ENCODE data around the gene RNASE13. TPM values are rescaled to one million over a fixed set of nuclear protein-coding genes. Genes with fewer than 3 reads are reported as not detected.

RNASE13 gene, protein sequence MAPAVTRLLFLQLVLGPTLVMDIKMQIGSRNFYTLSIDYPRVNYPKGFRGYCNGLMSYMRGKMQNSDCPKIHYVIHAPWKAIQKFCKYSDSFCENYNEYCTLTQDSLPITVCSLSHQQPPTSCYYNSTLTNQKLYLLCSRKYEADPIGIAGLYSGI
- total RNA-seq (2021) (not detected in 2 replicates), Bru-seq, nascent RNA (not detected), BruChase-seq, experiment 1, labeled RNA remaining after a 2-hour chase (percentile 20 among the genes with signal in this experiment), BruChase-seq, experiment 2, labeled RNA remaining after a 6-hour chase (not detected)
- long read RNA-seq = 0 reads

DNA sequence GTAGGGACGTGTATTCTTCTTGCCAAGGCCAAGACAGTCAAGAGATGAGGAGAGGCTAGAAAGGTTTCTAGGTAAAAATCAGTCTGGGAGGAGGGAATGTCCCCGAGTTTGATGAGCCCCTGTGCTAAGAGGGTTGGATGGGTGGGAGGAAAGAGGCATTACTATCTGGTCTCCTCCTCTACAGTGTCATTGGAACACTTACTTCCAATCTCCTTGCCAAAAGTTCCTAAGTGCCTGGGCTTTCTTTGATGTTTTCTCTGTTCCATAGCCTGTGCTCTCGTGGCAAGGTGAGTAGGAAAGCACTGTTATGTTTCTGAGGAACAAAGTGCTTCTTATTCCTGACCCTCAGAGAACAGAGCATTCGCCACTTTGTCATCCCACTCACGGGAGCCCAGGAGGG is at the start of gene RNASE13:
Gene RNASE13, minus strand, starts transcription at position 101 of the 400 bp plus-strand sequence. CDS start 519 bp downstream, outside the sequence.
- Histone ChIP-seq H3K36me3 (ENCODE audit: insufficient read depth, low read length, poor library complexity, severe bottlenecking) (no peaks in the 10 kb centered on the region), H3K27ac (ENCODE audit: low read depth, low read length, poor library complexity, severe bottlenecking) (no peak within 1 kb of the TSS), H3K9me3 (ENCODE audit: low read depth, low read length, poor library complexity, severe bottlenecking) (no peaks in the 10 kb centered on the region), H3K4me3 (ENCODE audit: low read depth, low read length, poor library complexity, severe bottlenecking) (no peak within 1 kb of the TSS), H3K4me1 (ENCODE audit: insufficient read depth, low read length, poor library complexity, severe bottlenecking) (no peaks in the 10 kb centered on the region), H3K27me3 (replicated peaks; ENCODE audit: insufficient read depth, low read depth, low read length, poor library complexity) (no peaks in the 10 kb centered on the region)
- intact Hi-C loops (cut with micrococcal nuclease; ENCODE audit: unreplicated experiment) = loop anchor here (10.0 kb wide), 1 partner anchor 340 kb away; no protein-coding TSS in a partner anchor
- DNase-seq (ENCODE audit: low spot score) = no peak
- no TSS peak for BruUV-seq (replicated peaks)
- POLR2A ChIA-PET (ENCODE audit: low non-redundant PET) = no interaction called here
- CTCF ChIA-PET = interaction anchor here (1.0 kb wide), 1 partner anchor 19 kb away, joined by 4 read pairs; no protein-coding TSS in a partner anchor
- TF ChIP-seq EZH2 (IDR thresholded peaks at IDR 0.05; ENCODE audit: borderline replicate concordance, low read depth, low read length, poor library complexity, severe bottlenecking) = no peak
- TF ChIP-seq, protein P1, sequence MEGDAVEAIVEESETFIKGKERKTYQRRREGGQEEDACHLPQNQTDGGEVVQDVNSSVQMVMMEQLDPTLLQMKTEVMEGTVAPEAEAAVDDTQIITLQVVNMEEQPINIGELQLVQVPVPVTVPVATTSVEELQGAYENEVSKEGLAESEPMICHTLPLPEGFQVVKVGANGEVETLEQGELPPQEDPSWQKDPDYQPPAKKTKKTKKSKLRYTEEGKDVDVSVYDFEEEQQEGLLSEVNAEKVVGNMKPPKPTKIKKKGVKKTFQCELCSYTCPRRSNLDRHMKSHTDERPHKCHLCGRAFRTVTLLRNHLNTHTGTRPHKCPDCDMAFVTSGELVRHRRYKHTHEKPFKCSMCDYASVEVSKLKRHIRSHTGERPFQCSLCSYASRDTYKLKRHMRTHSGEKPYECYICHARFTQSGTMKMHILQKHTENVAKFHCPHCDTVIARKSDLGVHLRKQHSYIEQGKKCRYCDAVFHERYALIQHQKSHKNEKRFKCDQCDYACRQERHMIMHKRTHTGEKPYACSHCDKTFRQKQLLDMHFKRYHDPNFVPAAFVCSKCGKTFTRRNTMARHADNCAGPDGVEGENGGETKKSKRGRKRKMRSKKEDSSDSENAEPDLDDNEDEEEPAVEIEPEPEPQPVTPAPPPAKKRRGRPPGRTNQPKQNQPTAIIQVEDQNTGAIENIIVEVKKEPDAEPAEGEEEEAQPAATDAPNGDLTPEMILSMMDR (conservative IDR thresholded peaks at IDR 0.05; ENCODE audit: low read depth, low read length) = no peak

DNA sequence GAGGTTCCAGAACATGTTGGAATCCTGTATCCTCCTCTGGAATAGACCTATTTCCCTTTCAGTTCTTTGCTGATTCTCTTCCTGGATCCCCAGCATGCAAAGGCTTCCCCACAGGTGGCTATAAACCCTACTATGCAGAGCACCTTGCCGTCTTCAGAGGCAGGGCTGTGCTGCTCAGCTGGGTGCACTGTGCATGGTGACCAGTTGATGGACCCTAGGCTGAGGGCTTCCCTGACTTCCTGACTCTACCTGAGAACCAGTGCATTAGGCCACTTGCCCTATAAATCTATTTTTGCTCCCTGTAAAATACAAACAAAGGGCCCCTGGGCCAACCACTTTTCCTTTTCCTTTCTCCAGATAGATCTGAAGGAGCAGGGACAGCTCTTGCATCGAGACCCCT is 49.8 kb upstream of the RNASE13 start:
- no TSS peak for BruUV-seq (replicated peaks)
- Histone ChIP-seq H3K27me3 (replicated peaks; ENCODE audit: insufficient read depth, low read depth, low read length, poor library complexity) (no peaks in the 10 kb centered on the region), H3K9me3 (ENCODE audit: low read depth, low read length, poor library complexity, severe bottlenecking) (no peaks in the 10 kb centered on the region), H3K4me3 (ENCODE audit: low read depth, low read length, poor library complexity, severe bottlenecking) (no peak overlapping the region), H3K4me1 (ENCODE audit: insufficient read depth, low read length, poor library complexity, severe bottlenecking) (no peaks in the 10 kb centered on the region), H3K27ac (ENCODE audit: low read depth, low read length, poor library complexity, severe bottlenecking) (no peak overlapping the region), H3K36me3 (ENCODE audit: insufficient read depth, low read length, poor library complexity, severe bottlenecking) (peaks cover 90% of the 10 kb centered on the region)
- no peak for DNase-seq (ENCODE audit: low spot score)
- no peak for TF ChIP-seq EZH2 (IDR thresholded peaks at IDR 0.05; ENCODE audit: borderline replicate concordance, low read depth, low read length, poor library complexity, severe bottlenecking)
- TF ChIP-seq, protein P1 (conservative IDR thresholded peaks at IDR 0.05; ENCODE audit: low read depth, low read length) = no peak
- intact Hi-C loops (cut with micrococcal nuclease; ENCODE audit: unreplicated experiment) = no loop called here
- CTCF ChIA-PET = interaction anchor here (0.9 kb wide), 1 partner anchor 16 kb away, joined by 5 read pairs; no protein-coding TSS in a partner anchor
- POLR2A ChIA-PET (ENCODE audit: low non-redundant PET) = no interaction called here

DNA sequence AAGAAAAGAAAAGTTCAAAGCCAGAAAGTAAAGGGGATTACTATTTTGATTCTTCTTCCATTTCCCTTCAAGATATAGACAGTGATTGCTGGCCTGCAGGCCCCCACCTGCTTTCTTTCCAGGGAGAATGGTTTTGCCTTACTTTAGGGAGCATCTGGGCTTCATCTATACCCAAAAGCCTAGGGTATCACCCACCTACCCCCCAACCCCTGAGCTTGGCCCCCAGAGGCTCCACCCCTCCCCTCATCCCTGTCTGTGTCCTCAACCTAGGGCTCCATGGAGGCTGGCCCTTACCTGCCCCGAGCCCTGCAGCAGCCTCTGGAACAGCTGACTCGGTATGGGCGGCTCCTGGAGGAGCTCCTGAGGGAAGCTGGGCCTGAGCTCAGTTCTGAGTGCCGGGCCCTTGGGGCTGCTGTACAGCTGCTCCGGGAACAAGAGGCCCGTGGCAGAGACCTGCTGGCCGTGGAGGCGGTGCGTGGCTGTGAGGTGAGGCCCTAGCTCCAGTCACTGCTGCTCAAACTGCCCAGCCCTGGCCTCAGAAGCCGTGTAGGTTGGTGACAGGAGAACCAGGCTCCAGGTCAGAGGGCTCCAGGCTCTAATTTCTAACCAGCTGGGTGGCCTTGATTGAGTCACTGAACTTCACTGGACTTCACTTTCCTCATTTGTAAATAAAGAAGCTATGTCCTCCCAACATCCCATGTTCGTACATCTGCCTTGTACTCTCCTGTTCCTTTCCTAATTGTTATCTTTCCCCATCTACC is 49.1 kb upstream of the RNASE13 start:
- intact Hi-C loops (cut with micrococcal nuclease; ENCODE audit: unreplicated experiment) = no loop called here
- Histone ChIP-seq H3K4me1 (ENCODE audit: insufficient read depth, low read length, poor library complexity, severe bottlenecking) (no peaks in the 10 kb centered on the region), H3K27me3 (replicated peaks; ENCODE audit: insufficient read depth, low read depth, low read length, poor library complexity) (no peaks in the 10 kb centered on the region), H3K27ac (ENCODE audit: low read depth, low read length, poor library complexity, severe bottlenecking) (no peak overlapping the region), H3K4me3 (ENCODE audit: low read depth, low read length, poor library complexity, severe bottlenecking) (no peak overlapping the region), H3K36me3 (ENCODE audit: insufficient read depth, low read length, poor library complexity, severe bottlenecking) (peaks cover 88% of the 10 kb centered on the region), H3K9me3 (ENCODE audit: low read depth, low read length, poor library complexity, severe bottlenecking) (no peaks in the 10 kb centered on the region)
- TF ChIP-seq, protein P1 (conservative IDR thresholded peaks at IDR 0.05; ENCODE audit: low read depth, low read length) = no peak
- no peak for TF ChIP-seq EZH2 (IDR thresholded peaks at IDR 0.05; ENCODE audit: borderline replicate concordance, low read depth, low read length, poor library complexity, severe bottlenecking)
- no peak for DNase-seq (ENCODE audit: low spot score)
- ChIA-PET POLR2A (ENCODE audit: low non-redundant PET) (no interaction called here), CTCF (interaction anchor here (0.9 kb wide), 1 partner anchor 15 kb away, joined by 5 read pairs; no protein-coding TSS in a partner anchor)
- no TSS peak for BruUV-seq (replicated peaks)
